ENCODE measurements around the gene TTC38.

Gene TTC38

GRCh38 chr22:46335201-46336118 is 67.7 kb downstream of the TTC38 start, which contains the start of gene TRMU:
TSS of gene TRMU (plus strand) at chr22:46335714. CDS start at chr22:46335765, 51 bp downstream.
- peak; percentile 86 for DNase-seq

- peak; percentile 4 for DNase-seq
Observed at GRCh38 chr22:46336119-46337078, 68.6 kb downstream of the TTC38 start.

- no peak for DNase-seq
Observed at GRCh38 chr22:46337870-46338269, 70.1 kb downstream of the TTC38 start.

GRCh38 chr22:46338636-46339035 is 70.8 kb downstream of the TTC38 start:
- DNase-seq = no peak

GRCh38 chr22:46339956-46340355 is 72.1 kb downstream of the TTC38 start:
- DNase-seq = no peak

GRCh38 chr22:46340676-46341075 is 72.9 kb downstream of the TTC38 start:
- DNase-seq = no peak
